ENCODE data around the gene TUBA8. TPM values are rescaled to one million over a fixed set of nuclear protein-coding genes. Genes with fewer than 3 reads are reported as not detected.
"Not testable (repeated sequence)": the region's sequence is repeated elsewhere in the genome, so short reads cannot be mapped to it uniquely, and the experiment has no call there.

Gene TUBA8
- total RNA-seq: 0.35 and 1.2 TPM in 2 replicates

DNA sequence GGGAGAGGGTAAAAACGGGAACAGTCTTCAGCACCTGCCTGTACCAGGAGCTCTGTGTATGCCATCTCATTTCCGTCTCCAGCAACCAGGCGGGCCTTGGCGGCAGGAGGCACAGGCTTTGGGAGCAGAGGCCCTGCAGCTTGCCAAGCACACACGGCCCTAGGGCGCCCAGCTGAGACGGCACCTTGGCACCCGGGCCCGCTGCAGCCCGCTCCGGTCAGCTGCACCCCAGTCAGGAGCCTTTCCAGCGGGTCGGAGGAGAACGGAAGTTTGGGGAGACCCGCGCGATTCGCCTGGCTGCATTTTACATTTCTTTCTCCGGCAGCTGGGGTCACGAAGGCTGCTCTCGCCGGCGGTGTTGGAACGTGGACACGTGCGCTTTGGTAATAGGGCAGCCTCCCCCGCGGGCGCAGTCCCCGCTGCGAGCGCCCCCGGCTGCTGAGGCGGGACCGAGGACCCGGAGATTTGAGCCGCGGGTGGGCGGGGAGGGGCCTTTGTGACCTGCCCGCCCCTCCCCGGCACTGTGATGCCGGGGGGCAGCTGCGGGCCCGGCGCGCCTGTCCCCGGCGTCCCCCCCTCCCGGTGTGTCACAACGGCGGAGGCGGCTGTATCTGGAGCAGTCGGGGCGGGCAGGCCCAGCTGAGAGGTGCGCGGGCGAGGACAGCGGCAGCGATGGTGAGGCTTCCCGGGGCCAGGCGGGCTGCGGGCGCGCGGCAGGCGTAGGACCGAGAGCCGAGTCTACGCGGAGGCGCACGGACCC is at the start of gene TUBA8:
TSS of gene TUBA8 (plus strand) at position 616 of the 760 bp plus-strand sequence. CDS start at position 673, 57 bp downstream.
- no peak for DNase-seq (ENCODE audit: low read depth)

DNA sequence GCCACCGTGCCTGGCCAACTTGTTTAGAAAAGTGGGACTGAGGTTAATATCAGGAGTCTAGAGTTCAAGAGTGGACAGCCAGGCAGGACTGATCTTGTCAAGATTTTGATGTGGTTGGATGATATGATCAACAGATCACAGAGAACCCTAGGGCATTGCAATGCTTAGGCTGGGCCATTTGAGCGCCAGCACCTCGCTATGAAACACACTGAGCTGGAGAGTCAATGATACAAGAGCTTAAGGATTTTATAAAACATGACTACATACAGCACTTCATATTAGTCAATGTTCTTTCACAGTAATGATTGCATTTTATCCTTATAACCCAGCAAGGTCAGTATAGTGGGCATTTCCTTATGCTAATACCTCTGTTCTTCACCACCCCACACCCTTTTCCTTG is 48.2 kb upstream of the TUBA8 start:
- no peak for DNase-seq (ENCODE audit: low read depth)

DNA sequence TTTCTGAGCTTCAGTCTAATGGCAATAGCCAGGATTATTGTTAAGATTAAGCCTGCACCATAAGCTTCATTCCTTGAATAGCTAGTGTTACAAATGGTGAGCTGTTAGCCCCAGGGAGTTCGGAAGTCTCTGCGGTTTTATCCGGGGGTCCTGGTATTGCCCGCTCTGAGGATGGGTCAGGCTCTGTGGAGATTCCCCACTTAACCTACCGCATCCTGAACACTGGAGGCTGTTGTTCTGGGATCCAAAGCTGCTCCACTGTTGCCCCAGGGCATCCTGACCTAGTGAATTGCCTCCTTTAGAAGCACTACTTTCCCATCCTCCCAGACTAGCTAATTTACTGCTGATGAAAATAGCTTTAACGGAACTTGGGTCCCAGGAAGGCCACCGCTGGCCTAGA is 47.3 kb upstream of the TUBA8 start:
- peak; percentile 22 for DNase-seq (ENCODE audit: low read depth)

DNA sequence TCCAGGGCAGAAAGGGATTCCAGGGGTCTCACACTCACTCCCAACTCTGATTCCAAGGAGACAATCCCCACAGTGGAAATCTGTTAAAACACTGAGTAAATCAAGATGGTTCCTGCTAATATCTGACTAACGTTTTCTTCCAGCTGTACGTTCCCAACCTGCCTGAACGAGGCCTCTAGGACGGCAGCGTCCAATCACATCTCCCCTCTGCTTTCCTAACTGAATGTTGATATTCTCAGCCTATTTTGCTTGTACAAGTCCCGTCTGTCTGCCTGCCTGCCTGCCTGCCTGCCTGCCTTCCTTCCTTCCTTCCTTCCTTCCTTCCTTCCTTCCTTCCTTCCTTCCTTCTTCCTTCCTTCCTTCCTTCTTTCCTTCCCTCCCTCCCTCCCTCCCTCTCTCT is 46.9 kb upstream of the TUBA8 start:
- DNase-seq (ENCODE audit: low read depth): not testable (repeated sequence)

DNA sequence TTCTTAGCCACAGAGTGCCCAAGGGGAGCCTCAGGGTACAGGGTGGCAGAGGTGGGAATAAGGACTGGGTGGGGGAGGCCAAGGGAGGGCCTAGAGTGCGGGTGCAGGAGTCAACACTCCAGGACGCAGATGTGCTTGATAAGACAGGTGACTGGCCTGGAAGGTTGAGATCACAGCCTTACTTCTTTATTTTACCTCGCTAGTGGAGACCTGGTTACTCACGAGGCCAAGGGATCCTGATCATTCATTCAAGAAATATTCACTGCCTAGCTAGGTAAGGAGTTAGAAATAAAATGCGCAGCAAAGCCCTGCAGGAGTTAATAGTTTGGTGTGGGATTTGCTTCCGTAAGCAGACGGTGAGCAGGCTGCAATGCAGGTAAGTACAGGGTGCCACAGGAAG is 46.0 kb upstream of the TUBA8 start:
- no peak for DNase-seq (ENCODE audit: low read depth)

DNA sequence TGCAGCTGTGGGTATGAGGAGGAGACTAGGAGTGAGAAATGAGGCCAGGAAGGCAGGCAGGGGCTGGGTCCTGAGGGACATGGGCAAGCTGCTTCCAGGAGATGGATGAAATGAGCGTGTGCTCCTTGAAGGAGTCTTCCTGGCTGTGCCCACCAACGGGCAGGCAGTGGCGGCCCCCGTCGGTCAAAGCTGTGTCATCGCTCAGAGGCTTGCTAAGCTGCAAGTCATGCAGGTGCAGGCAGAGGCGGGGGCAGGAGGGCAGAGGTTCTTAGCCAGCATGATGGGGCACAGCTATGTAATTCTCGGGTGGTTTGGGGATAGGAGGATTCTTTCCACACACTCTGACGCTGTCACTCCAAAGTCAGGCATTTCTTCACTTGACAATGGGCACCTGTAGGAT is 45.4 kb upstream of the TUBA8 start:
- peak; percentile 25 for DNase-seq (ENCODE audit: low read depth)

DNA sequence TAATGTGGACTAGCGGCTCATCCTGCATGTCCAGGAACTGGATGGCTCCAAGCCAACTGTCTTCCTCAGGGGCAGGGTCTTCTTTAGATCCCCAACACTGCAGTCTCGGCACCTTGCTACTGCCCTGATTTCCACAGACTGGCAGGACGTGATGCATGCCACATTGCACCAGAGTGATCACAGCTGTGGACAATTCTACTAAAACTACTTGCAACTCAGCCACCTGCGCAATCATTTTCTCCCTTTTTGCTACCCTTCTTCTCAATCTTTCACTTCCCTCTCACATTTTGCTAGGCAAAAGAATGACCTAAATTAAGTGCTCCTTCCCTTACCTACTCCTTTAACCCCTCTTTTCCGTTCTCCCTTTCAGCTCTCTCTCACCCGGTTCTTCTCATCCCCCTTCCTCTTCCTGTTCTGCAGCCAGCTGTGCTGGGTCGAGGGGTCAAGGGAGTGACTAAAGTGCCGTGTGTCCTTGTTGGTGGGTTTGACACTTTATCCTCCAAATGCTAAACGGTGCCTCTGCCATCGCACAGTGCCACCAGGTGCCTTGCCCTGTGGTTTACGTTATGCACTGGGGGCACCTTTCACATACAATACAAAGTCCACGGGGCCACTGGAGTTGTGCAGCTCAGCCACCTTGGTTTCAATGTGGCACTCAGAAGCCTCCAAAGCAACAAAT is 44.3 kb upstream of the TUBA8 start:
- no peak for DNase-seq (ENCODE audit: low read depth)

DNA sequence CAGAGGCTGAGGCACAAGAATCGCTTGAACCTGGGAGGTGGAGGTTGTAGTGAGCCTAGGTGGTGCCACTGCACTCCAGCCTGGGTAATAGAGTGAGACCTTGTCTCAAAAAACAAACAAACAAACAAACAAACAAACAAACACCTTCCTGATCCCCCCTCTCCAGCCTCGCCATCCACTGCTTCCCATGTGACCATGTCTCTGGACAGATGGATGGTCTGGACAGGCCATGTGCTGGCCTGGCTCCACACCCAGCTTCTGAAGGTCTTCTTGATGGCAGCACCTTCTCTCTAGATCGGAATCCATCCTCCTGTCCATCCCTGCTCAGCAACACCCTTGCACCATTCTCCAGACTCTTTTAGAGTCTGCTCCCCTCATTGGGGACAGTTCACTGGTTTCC is 43.5 kb upstream of the TUBA8 start:
- DNase-seq (ENCODE audit: low read depth): no peak

DNA sequence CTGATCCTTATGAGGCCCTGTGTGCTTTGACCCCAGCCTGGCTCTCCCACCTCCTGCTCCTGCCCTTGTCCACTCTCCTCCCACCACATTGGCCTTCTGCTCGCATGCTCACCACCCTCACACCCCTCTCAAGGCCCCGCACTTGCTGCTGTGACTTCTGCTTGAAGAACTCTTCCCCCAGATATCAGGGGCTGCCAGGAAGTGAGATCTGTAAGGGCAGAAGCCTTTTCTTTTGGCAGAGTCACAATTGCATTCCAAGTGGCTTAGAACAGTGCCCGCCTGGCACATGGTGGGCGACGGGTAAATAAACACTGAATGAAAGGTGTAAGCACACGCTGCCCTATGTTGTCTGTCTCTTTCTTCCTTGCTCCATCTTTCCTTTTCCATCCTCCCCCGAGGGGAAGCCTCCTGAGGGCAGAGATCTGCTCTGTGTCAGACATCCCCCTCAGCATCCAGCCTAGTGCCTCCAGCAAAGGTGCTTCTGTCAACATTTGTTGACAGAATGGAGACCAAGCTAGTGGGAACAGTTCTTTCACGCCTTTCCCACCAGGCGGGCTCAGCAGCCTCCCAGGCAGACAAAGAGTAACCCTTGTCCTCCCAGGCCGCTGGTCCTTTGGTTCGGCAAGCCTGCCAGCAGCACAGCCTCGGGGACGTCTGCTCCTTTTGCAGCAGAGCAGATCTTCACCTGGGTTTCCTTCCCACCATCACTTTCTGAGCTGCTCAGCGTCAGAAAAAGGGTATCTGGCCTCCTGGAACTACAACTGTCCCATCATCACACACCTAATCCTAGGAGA is 42.9 kb upstream of the TUBA8 start:
- no peak for DNase-seq (ENCODE audit: low read depth)

DNA sequence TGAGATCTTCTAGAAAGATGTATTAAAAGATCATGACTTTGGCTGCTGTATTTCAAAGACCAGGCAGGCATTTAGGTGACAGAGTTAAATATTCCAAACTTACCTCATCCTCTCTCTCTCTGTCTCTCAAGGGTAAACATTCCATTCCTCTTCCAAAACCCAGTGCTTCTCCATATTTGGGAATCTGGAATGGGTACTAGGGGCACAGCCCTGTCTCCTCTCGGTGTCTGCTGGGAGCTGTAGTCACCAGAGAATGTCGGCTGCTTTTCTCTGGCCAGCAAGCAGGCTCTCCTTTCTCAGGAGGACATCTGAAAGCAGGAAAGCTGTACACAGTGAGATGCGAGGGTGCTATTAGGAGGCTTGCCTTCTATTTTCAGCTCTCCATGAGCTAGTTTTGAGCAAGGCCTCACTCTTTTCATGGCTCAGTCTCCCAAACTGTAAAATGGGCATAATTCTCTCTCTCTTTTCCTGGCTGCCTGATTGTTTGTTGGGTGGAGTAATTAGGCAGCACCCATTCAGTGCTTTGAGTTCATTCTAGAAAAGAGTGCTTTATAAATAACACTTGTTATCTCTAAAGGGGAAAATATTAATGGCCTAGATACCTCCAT is 42.1 kb upstream of the TUBA8 start:
- DNase-seq (ENCODE audit: low read depth): no peak

DNA sequence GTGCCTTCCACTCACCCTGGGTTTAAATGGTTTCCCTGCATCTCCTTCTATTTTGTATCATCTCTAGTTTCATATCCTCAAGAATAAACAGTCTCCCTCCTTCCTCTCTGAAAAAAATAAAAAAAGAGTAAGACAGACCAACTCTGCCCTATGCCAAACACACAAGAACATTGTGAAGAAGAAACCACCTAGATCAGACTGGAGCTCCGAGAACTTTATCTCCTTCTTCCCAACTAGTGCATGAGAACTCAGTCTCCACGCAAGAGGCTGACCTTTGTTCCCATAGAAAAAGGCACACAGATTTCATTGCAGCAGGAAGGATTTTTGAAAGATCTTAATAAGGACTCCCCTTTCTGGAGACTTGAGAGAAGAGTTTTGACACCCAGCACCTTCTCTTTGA is 41.6 kb upstream of the TUBA8 start:
- DNase-seq (ENCODE audit: low read depth): no peak

DNA sequence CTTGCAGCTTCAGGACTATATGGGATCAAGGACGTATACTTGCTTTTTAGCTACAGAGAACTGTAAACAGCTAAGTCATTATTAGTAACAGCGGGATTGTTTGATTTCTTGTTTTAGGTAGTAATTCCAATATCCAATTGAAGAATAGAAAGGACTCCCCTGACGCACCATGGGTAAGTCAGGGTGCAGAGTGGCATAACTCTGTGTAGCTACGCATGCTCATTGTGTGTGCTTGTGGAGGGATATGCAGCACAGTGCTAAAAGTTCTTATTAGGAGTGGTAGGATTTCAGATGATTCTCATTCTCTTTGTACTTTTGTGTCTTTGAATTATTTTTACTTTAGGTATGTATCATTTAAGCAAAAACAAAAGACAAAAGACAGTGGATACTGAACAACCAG is 40.6 kb upstream of the TUBA8 start:
- no peak for DNase-seq (ENCODE audit: low read depth)

DNA sequence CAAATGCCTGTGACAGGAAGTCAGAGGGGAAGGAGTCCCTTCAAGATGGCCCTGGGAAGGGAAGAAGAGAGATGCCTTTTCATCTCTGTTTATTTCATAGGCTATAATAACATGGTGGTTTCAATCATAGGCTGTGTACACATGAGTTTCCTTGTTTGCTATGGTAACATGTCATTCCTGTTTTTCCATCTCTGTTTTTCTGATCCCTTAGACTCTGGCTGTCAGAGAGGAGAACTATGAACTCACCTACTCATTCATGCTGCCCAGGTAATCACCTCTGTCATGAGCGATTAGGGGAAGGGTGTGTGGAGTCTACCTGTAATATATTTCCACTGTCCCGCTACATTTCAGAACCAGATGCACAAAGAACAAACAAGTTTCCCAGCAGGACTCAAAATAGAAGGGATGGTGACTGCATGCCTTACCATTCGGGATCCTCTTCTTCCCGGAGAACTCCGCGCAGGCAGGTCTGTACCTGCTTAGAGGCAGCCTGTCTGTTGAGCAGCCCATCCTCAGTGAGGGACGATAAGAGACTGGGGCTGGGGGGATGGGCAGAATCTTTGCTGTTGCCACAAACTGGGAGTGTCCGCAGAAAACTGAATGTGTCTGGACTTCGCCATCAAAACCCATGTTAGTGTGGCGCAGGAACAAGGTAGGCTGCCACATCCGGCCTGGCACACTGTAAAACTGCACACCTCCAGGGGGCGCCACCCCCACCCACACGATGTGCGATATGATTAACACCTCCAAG is 39.9 kb upstream of the TUBA8 start:
- DNase-seq (ENCODE audit: low read depth): no peak

DNA sequence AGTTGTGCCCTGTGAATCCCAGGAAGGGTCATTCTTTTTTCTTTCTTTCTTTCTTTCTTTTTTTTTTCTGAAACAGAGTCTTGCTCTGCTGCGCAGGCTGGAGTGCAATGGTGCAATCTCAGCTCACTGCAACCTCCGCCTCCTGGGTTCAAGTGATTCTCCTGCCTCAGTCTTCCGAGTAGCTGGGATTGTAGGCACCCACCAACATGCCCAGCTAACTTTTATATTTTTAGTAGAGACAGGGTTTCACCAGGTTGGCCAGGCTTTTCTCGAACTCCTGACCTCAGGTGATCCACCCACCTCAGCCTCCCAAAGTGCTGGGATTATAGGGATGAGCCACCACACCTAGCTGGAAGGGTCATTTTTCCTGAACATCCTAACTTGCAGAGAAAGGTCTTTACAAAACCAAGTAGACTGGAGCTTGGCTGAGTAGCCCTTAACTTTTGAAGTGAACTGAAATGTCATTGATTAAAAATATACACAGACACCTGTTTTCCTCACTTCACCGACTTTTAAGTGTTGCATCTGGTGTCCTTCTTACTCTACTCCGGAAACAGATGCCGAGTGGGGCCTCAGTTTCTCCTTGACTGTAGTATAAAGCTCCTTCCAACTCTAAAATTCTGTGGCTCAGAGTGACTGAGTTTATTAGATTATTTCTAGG is 39.2 kb upstream of the TUBA8 start:
- not testable (repeated sequence) for DNase-seq (ENCODE audit: low read depth)

DNA sequence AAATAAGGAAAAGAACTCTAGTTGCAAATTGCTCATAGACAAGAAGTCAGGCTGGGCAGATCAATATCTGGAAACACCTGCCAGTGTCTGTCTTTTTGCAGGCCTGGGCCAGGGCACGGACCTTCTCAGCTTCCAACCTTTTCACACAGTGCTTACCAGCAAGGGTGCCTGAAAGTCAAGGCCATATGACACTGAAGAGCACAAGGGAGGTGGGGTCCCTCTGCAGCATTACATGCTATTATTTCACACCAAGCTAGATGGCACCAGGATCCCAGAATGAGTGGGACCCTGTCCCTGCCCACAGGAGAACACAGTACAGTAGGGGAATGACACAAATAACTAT is 38.7 kb upstream of the TUBA8 start:
- no peak for DNase-seq (ENCODE audit: low read depth)

DNA sequence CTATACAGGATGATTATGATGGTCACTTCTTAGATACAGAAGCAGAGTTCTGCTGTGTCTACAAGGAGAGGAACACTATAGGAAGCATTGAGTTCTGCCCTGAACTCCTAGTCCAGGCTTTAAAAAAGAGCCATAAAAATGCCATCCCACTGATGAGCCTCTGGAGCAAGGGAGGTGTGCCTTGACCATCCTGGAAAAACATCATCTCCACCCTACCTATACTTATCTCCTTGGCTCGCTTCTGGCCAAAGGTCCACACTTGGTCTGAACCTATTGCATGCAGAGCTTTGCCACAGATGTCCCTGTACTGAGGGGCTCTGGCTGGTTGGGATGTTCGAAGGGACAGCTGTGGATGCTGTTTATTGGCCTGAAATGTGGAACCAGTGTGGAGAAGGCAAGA is 37.1 kb upstream of the TUBA8 start:
- DNase-seq (ENCODE audit: low read depth): no peak

DNA sequence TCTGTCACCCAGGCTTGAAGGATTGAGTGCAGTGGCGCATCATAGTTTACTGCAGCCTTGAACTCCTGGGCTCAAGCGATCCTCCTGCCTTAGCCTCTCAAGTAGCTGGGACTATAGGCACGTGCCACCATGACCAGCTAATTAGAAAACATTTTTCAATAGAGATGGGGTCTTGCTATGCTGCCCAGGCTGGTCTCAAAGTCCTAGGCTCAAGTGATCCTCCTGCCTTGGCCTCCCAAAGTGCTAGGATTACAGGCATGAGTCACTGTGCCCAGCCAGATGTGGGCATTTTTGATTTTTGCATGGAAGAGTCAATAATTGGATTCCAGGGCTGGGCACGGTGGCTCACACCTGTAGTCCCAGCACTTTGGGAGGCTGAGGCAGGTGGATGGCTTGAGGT is 36.7 kb upstream of the TUBA8 start:
- not testable (repeated sequence) for DNase-seq (ENCODE audit: low read depth)

DNA sequence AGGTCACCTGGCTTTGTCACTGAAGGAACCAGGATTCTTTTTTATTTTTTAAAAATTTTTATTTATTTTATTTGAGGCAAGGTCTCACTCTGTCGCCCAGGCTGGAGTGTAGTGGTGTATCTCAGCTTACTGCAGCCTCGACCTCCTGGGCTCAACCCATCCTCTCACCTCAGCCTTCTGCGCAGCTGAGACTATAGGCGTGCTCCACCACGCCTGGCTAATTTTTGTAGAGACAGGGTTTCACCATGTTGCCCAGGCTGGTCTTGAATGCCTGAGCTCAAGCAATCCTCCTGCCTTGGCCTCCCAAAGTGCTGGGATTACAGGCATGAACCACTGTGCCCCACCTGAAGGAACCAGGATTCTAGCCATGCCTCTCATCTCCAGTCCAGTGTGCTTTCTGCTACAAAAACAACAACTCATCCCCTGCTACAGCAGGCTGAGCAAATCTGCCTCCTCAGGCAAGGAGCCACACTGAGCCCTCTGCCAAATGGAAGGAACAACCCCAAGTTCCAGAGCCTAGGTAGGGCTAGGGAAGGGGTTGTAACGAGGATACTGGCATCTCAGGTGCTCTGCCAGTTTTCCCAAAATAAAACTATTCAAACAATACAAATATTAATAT is 35.4 kb upstream of the TUBA8 start:
- no peak for DNase-seq (ENCODE audit: low read depth)

DNA sequence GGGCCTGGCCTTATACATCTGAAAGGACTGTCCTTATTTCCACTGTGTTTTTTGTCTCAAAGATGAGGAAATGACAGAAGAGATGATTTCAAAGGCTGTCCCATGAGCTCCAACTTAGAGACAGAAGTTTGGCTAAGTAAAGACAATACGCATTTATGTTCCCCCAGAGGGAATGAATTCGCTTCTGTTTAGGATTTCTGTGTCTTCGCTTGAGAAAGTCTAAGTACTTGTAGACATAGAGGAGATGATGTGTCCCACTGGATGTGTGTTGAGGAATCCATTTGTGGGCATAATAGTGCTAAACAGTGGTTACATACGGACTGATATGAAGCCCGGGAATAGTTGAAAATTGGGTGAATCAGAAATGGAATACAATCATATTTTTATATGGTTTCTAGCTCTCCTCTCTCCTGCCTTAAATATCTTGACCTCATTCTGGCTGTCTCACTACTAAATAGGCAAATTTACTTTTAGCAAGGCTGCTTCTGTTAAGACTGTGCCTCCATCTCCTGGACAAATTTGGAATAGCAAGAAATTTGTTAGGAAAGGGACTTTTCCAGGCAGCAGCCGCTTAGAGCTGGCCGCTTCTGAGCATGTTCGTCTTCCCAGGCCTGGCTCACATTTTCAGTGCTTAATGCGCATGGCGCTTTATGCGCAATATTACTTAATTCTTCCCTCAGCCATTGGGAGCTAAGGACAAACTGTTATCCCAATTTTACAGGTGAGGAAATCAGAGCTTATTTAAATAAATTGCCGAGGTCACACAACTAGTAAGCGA is 34.7 kb upstream of the TUBA8 start:
- DNase-seq (ENCODE audit: low read depth): peak; percentile 86

DNA sequence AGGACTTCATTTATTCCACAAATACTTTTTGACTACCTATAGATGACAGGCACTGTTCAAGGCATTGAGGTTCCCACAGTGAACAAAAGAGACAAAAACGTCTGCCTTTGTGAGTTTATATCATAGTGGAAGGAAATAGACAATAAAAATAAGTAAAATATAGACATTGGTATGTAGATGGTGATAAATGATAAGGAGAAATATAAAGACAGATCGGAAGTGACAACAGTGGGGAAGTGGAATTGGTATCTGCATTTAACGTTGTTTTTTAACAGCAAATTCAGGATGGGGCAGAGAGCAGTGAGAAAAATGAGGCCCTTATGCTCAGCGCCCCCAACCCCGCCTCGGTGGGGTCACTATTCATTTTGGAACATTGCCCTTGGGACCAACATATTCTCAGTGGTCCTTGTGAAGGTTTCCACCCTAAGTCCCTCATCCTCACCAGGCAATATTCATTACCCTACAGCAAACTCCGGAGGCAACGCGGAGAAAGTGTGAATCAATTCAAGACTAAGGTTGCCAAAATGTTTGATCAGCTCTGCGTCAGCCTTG is 33.4 kb upstream of the TUBA8 start:
- no peak for DNase-seq (ENCODE audit: low read depth)
